Testis (tissue), 3 donors: ENCODE data around the gene GRIA1. TPM values are rescaled to one million over a fixed set of nuclear protein-coding genes. Genes with fewer than 3 reads are reported as not detected.

Source experiments
- DNase-seq: peaks from one replicate; pipeline ENCODE4 v3.0.0-alpha.2; 2019
- H3K27ac ChIP-seq, 2 donors: fragments of 200-600 bp; sonication (generic); one replicate each; pipeline ENCODE4 v1.5.1; 2019
- H3K27me3 ChIP-seq: fragments of 200-600 bp; sonication (generic); one replicate; pipeline ENCODE4 v1.5.1; 2019
- H3K36me3 ChIP-seq: fragments of 200-600 bp; sonication (generic); one replicate; pipeline ENCODE4 v1.5.1; 2017; ENCODE audit warnings: low read depth; ENCODE audit errors: missing control alignments
- H3K4me1 ChIP-seq: fragments of 200-600 bp; sonication (generic); one replicate; pipeline ENCODE4 v1.5.1; 2019
- H3K4me3 ChIP-seq, 2 donors: fragments of 200-600 bp; sonication (generic); one replicate each; pipeline ENCODE4 v1.5.1; 2017 to 2019
- H3K9me3 ChIP-seq: fragments of 200-600 bp; sonication (generic); one replicate; pipeline ENCODE4 v1.5.1; 2017
- CTCF ChIP-seq, 3 experiments: fragments of 450-650 bp in 2 of 3; fragments of 200-600 bp in 1 of 3; sonication (generic) in 1 of 3; IDR thresholded peaks; one replicate each; pipeline ENCODE4 v1.5.1; 2016 to 2019; ENCODE audit warnings: antibody characterized with exemption in 3 of 3, mild to moderate bottlenecking in 2 of 3, moderate library complexity in 1 of 3
- POLR2A ChIP-seq: fragments of 450-650 bp; IDR thresholded peaks from one replicate; pipeline ENCODE4 v1.6.1; 2017; ENCODE audit warnings: antibody characterized with exemption, mild to moderate bottlenecking, moderate library complexity
- WGBS, 2 donors: methylation state at CpG; one replicate each; pipeline ENCODE4 v1.1.5; 2018; 5-methylcytosine and 5-hydroxymethylcytosine counted together
- intact Hi-C: fragments of 100-400 bp; cut with DNase I; formaldehyde crosslinking; loops from one replicate; pipeline ENCODE4 v1.15.1; 2023; ENCODE audit warnings: low total_unique reads
- polyA plus RNA-seq: library from polyadenylated mRNA; stranded (reverse); fragments of 350-450 nt; fragmentation: Illumina TruSeq; extraction: RNeasy Lipid Tissue Mini Kit (QIAGEN cat#74804); gene quantifications from one replicate; pipeline ENCODE4 v1.2.3, GENCODE V29; 2014; ENCODE audit warnings: low read depth, low replicate concordance; ENCODE audit not compliant: insufficient read depth
- total RNA-seq, 2 donors: library from RNA; depleted of rRNA; stranded (reverse); fragments of >200 nt; gene quantifications; one replicate each; pipeline ENCODE4 v1.2.3, GENCODE V29; 2016

Gene GRIA1
- total and polyA plus RNA-seq, 3 donors from 2014 or later: 0.93 to 5.4 (median 3.5) TPM

GRCh38 chr5:153794327-153794726 is 303.9 kb downstream of the GRIA1 start:
- Histone ChIP-seq H3K36me3 (no peaks in the 10 kb centered on the region), H3K27me3 (no peaks in the 10 kb centered on the region), H3K9me3 (no peaks in the 10 kb centered on the region), H3K27ac (no peak overlapping the region), H3K4me3 (no peak overlapping the region), H3K4me1 (no peaks in the 10 kb centered on the region)
- 89% methylated on average over 10 of the region's 10 CpGs for WGBS, 2 donors
- intact Hi-C loops: no loop called here
- TF ChIP-seq CTCF (IDR thresholded peaks at IDR 0.05) (no peak), POLR2A (no peak)
- no peak for DNase-seq

GRCh38 chr5:153796527-153796926 is 306.1 kb downstream of the GRIA1 start:
- H3K4me3 ChIP-seq: no peak overlapping the region
- H3K36me3 ChIP-seq: no peaks in the 10 kb centered on the region
- no peak overlapping the region for H3K27ac ChIP-seq
- TF ChIP-seq CTCF (IDR thresholded peaks at IDR 0.05) (no peak), POLR2A (no peak)
- 85 to 98% methylated on average over 2 of the region's 2 CpGs for WGBS, 2 donors
- H3K4me1 ChIP-seq: no peaks in the 10 kb centered on the region
- no peaks in the 10 kb centered on the region for H3K27me3 ChIP-seq
- DNase-seq: no peak
- H3K9me3 ChIP-seq: no peaks in the 10 kb centered on the region
- intact Hi-C loops: no loop called here

GRCh38 chr5:153797484-153797883 is 307.0 kb downstream of the GRIA1 start:
- TF ChIP-seq POLR2A (no peak), CTCF (IDR thresholded peaks at IDR 0.05) (no peak)
- H3K9me3 ChIP-seq: no peaks in the 10 kb centered on the region
- no peak overlapping the region for H3K27ac ChIP-seq
- no peaks in the 10 kb centered on the region for H3K27me3 ChIP-seq
- DNase-seq: no peak
- WGBS, 2 donors: 85 to 91% methylated on average over 3 of the region's 3 CpGs
- no peaks in the 10 kb centered on the region for H3K4me1 ChIP-seq
- no peaks in the 10 kb centered on the region for H3K36me3 ChIP-seq
- H3K4me3 ChIP-seq: no peak overlapping the region
- intact Hi-C loops: no loop called here

GRCh38 chr5:153798830-153799229 is 308.4 kb downstream of the GRIA1 start:
- 80 to 89% methylated on average over 5 of the region's 5 CpGs for WGBS, 2 donors
- no peak overlapping the region for H3K4me3 ChIP-seq

More at GRCh38 chr5:153798830-153799229, 308.4 kb downstream of the GRIA1 start:
- no peaks in the 10 kb centered on the region for H3K36me3 ChIP-seq
- intact Hi-C loops: no loop called here
- H3K27ac ChIP-seq: no peak overlapping the region
- no peaks in the 10 kb centered on the region for H3K27me3 ChIP-seq
- no peaks in the 10 kb centered on the region for H3K4me1 ChIP-seq
- no peak for TF ChIP-seq CTCF (IDR thresholded peaks at IDR 0.05)
- no peak for TF ChIP-seq POLR2A
- no peaks in the 10 kb centered on the region for H3K9me3 ChIP-seq
- DNase-seq: no peak
